ENCODE data around the gene ARHGEF17. TPM values are rescaled to one million over a fixed set of nuclear protein-coding genes. Genes with fewer than 3 reads are reported as not detected.
A peak's percentile ranks its signal among the peaks of the same experiment; 100 is the strongest.

ARHGEF17 gene
- total and polyA plus RNA-seq, 10 donors, result 5.1 to 48.5 (median 29.0) TPM

DNA sequence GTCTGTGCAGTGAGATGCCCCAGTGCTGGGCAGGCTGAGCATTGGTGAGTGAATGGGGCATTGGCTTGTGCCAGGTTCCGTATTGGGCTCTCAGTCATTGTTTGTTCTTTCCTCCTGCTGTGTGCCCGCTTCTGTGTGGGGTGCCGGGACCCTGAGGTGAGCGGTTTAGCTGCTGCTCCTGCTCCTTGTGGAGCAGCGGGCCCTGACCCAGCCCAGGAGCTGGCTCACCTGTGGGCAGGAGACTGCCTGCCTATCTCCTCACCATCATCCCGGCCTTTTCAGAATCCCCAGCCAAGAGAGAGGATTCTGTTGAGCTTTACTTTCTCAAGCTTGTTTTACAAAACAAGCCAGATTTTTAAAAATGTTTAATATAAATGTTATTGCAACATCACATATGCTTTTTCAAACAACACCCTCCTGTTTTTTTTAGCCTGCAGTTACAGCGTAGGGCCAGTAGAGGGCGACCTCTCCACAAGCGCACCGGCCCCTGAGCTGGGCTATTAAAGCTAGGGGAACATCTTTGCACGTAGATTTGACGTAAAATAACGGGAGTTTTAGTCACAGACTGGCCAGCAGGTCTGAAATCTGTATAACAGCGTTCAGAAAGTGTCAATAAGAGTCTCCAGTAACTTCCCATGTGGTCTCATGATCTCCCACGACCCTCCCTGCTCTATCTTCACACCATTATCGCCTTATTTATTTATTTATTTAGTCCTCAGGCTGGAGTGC, 43.0 kb downstream of the ARHGEF17 start:
- intact Hi-C loops (cut with DNase I; ENCODE audit: low total_unique reads), result loop anchor here (5.0 to 10.0 kb wide), 2 partner anchors 41 to 314 kb away; no protein-coding TSS in a partner anchor
- H3K36me3 ChIP-seq, result peaks cover 0 to 43% (median 0%) of the 10 kb centered on the region in 6 donors
- H3K27me3 ChIP-seq (replicated peaks in 1 of 7), result no peaks in the 10 kb centered on the region
- TF ChIP-seq POLR2A (IDR thresholded peaks at IDR 0.05), result no peak
- TF ChIP-seq, protein P1, sequence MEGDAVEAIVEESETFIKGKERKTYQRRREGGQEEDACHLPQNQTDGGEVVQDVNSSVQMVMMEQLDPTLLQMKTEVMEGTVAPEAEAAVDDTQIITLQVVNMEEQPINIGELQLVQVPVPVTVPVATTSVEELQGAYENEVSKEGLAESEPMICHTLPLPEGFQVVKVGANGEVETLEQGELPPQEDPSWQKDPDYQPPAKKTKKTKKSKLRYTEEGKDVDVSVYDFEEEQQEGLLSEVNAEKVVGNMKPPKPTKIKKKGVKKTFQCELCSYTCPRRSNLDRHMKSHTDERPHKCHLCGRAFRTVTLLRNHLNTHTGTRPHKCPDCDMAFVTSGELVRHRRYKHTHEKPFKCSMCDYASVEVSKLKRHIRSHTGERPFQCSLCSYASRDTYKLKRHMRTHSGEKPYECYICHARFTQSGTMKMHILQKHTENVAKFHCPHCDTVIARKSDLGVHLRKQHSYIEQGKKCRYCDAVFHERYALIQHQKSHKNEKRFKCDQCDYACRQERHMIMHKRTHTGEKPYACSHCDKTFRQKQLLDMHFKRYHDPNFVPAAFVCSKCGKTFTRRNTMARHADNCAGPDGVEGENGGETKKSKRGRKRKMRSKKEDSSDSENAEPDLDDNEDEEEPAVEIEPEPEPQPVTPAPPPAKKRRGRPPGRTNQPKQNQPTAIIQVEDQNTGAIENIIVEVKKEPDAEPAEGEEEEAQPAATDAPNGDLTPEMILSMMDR (IDR thresholded peaks at IDR 0.05 in 8 of 11, conservative IDR thresholded peaks at IDR 0.05 in 3 of 11), result peak; percentile 89 to 97 (median 93)
- TF ChIP-seq POLR2AphosphoS5 (IDR thresholded peaks at IDR 0.05), result peak in 1 of 3 donors; percentile 53
- peak overlapping the region in 1 of 8 donors; percentile 21 for H3K27ac ChIP-seq
- peaks cover 0 to 23% (median 12%) of the 10 kb centered on the region in 6 donors for H3K4me1 ChIP-seq
- peak; percentile 88 for DNase-seq
- no peaks in the 10 kb centered on the region for H3K9me3 ChIP-seq
- no peak overlapping the region for H3K4me3 ChIP-seq
- 27 to 35% (median 33%) methylated on average over 16 of the region's 16 CpGs for WGBS, 5 donors

DNA sequence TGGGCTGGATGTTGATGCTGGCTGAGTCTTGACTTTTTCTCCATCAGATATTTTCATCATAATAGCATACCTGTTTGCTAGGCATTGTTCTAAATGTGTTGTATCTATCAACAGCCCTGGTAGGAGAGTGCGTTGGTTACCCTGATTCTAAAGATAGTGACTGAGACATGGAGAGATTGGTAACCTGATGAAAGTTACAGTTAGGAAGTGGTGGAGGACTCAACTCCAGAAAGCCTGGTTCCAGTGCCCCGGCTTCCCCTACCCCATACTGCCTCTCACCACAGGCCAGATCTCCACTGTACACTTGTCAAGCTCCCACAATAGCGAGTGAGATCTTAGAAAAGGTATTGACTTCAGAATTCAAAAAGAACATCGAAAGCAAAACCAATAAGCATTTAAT, 45.3 kb downstream of the ARHGEF17 start:
- peaks cover 0 to 56% (median 0%) of the 10 kb centered on the region in 6 donors for H3K36me3 ChIP-seq
- WGBS, 5 donors, result 78 to 86% (median 82%) methylated on average over 4 of the region's 4 CpGs
- intact Hi-C loops (cut with DNase I; ENCODE audit: low total_unique reads), result loop anchor here (5.0 to 10.0 kb wide), 2 partner anchors 39 to 311 kb away; no protein-coding TSS in a partner anchor
- no peaks in the 10 kb centered on the region for H3K9me3 ChIP-seq
- H3K4me1 ChIP-seq, result peaks cover 0 to 23% (median 12%) of the 10 kb centered on the region in 6 donors
- no peak for DNase-seq
- H3K27ac ChIP-seq, result no peak overlapping the region
- H3K27me3 ChIP-seq (replicated peaks in 1 of 7), result no peaks in the 10 kb centered on the region
- no peak overlapping the region for H3K4me3 ChIP-seq
- TF ChIP-seq, protein P1 (IDR thresholded peaks at IDR 0.05 in 8 of 11, conservative IDR thresholded peaks at IDR 0.05 in 3 of 11), result no peak
- no peak for TF ChIP-seq POLR2AphosphoS5 (IDR thresholded peaks at IDR 0.05)
- no peak for TF ChIP-seq POLR2A (IDR thresholded peaks at IDR 0.05)

DNA sequence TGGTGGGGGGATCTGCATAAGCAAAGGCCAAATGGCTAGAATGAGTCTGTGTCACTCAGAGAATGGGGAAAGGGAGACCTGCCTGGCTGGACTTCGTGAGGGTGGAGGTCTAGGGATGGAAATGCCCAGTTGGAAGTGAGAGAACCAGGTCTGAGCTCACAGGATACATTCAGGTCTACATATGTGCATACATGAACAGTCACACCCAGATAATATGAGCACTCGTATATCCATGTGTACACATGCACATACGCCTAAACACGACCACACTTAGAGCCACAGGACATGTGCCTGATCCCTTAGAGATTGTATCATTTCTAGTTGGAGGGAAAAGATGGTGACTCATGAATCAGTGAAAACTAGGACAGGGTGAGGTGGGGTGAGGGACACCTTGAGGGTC, 47.0 kb downstream of the ARHGEF17 start:
- no peak for DNase-seq
- Histone ChIP-seq H3K36me3 (peaks cover 0 to 68% (median 0%) of the 10 kb centered on the region in 6 donors), H3K27me3 (replicated peaks in 1 of 7) (no peaks in the 10 kb centered on the region), H3K27ac (no peak overlapping the region), H3K9me3 (no peaks in the 10 kb centered on the region), H3K4me1 (peaks cover 0 to 16% (median 11%) of the 10 kb centered on the region in 6 donors), H3K4me3 (no peak overlapping the region)
- WGBS, 5 donors, result 89 to 96% (median 91%) methylated on average over 4 of the region's 4 CpGs
- TF ChIP-seq, protein P1 (IDR thresholded peaks at IDR 0.05 in 8 of 11, conservative IDR thresholded peaks at IDR 0.05 in 3 of 11), result no peak
- no peak for TF ChIP-seq POLR2AphosphoS5 (IDR thresholded peaks at IDR 0.05)
- TF ChIP-seq POLR2A (IDR thresholded peaks at IDR 0.05), result no peak
- intact Hi-C loops (cut with DNase I; ENCODE audit: low total_unique reads), result loop anchor here (10.0 kb wide), 1 partner anchor 310 kb away; no protein-coding TSS in a partner anchor

Measured in spleen (tissue), 11 donors.